HG02970 (cell line): ENCODE data around the gene GPR3.

ENCODE experiments used
- ATAC-seq: cut with Tn5 transposase; IDR thresholded peaks from one replicate; pipeline ENCODE4 v1.9.1; 2021; ENCODE audit warnings: mild to moderate bottlenecking, moderate library complexity, moderate number of reproducible peaks; ENCODE audit not compliant: unreplicated experiment, low FRiP score

Gene GPR3

GRCh38 chr1:27358038-27358927 is 34.1 kb upstream of the GPR3 start:
- ATAC-seq: no peak

- ATAC-seq: no peak
Measured at GRCh38 chr1:27358928-27359313, 33.5 kb upstream of the GPR3 start.

GRCh38 chr1:27359822-27360158 is 32.6 kb upstream of the GPR3 start:
- no peak for ATAC-seq

- ATAC-seq: no peak
Measured at GRCh38 chr1:27360159-27361043, 32.0 kb upstream of the GPR3 start.

GRCh38 chr1:27361044-27361402 is 31.4 kb upstream of the GPR3 start:
- no peak for ATAC-seq

GRCh38 chr1:27361553-27361952 is 30.9 kb upstream of the GPR3 start:
- no peak for ATAC-seq

GRCh38 chr1:27363766-27364695 is 28.4 kb upstream of the GPR3 start:
- ATAC-seq: no peak

- no peak for ATAC-seq
Measured at GRCh38 chr1:27364696-27365371, 27.6 kb upstream of the GPR3 start.

- no peak for ATAC-seq
Measured at GRCh38 chr1:27365372-27366112, 26.9 kb upstream of the GPR3 start.

- no peak for ATAC-seq
Measured at GRCh38 chr1:27366113-27366410, 26.4 kb upstream of the GPR3 start.

- ATAC-seq: no peak
Measured at GRCh38 chr1:27366411-27367159, 25.8 kb upstream of the GPR3 start, which contains the start of gene MAP3K6. TSS of gene MAP3K6 (minus strand) at chr1:27366961. CDS start at chr1:27366597, 364 bp downstream.

GRCh38 chr1:27367160-27367650 is 25.2 kb upstream of the GPR3 start:
- ATAC-seq: no peak

- no peak for ATAC-seq
Measured at GRCh38 chr1:27368869-27369582, 23.4 kb upstream of the GPR3 start.

- ATAC-seq: no peak
Measured at GRCh38 chr1:27372022-27372807, 20.2 kb upstream of the GPR3 start.

- no peak for ATAC-seq
Measured at GRCh38 chr1:27372808-27373690, 19.4 kb upstream of the GPR3 start.
